OCI-LY1 (cell line): ENCODE data around the gene IL36B.

ENCODE experiments used
- CTCF ChIP-seq: fragments of 200-600 bp; sonication (generic), shearing (Covaris generic); IDR thresholded peaks from 2 replicates; pipeline ENCODE4 v1.5.1; 2017; ENCODE audit warnings: mild to moderate bottlenecking, antibody characterized with exemption, low read length, moderate library complexity, mixed read lengths
- EZH2 ChIP-seq: fragments of 200-600 bp; sonication (generic), shearing (Covaris generic); IDR thresholded peaks from 2 replicates; pipeline ENCODE4 v1.8.0; 2017; ENCODE audit warnings: borderline replicate concordance, mixed run types, mild to moderate bottlenecking, antibody characterized with exemption, low read length, moderate library complexity, mixed read lengths

- TF ChIP-seq CTCF: no peak
- TF ChIP-seq EZH2: no peak
Observed at GRCh38 chr2:113025737-113026136, 26.9 kb downstream of the IL36B start.
